MM.1S (cell line): Measurements from ENCODE around the gene SLIT2.

ENCODE experiments used
- DNase-seq: peaks from one replicate; pipeline ENCODE4 v3.0.0-alpha.2; 2015
- H2AFZ ChIP-seq: fragments of 300-600 bp; sonication (generic); 2 replicates; pipeline ENCODE4 v1.6.0; 2016; ENCODE audit warnings: antibody characterized with exemption, low read length
- H3F3A ChIP-seq: fragments of 300-600 bp; sonication (generic); 2 replicates; pipeline ENCODE4 v1.6.1; 2016; ENCODE audit warnings: mild to moderate bottlenecking, antibody characterized with exemption, low read length, moderate library complexity, mixed read lengths; ENCODE audit not compliant: insufficient read depth
- H3K27ac ChIP-seq: fragments of 300-600 bp; sonication (generic); 2 replicates; pipeline ENCODE4 v1.5.1; 2016; ENCODE audit warnings: mild to moderate bottlenecking, low read length
- H3K27me3 ChIP-seq: fragments of 300-600 bp; sonication (generic); replicated peaks from 2 replicates; pipeline ENCODE4 v1.6.0; 2016; ENCODE audit warnings: low read length; ENCODE audit not compliant: insufficient read depth
- H3K36me3 ChIP-seq: fragments of 300-600 bp; sonication (generic); replicated peaks from 2 replicates; pipeline ENCODE4 v1.6.1; 2016; ENCODE audit warnings: mild to moderate bottlenecking, low read length, mixed read lengths; ENCODE audit not compliant: insufficient read depth
- H3K4me1 ChIP-seq: fragments of 300-600 bp; sonication (generic); 2 replicates; pipeline ENCODE4 v1.6.1; 2016; ENCODE audit warnings: low read length, mixed read lengths
- H3K4me2 ChIP-seq: fragments of 300-600 bp; sonication (generic); 2 replicates; pipeline ENCODE4 v1.6.0; 2016; ENCODE audit warnings: low read depth, low read length
- H3K4me3 ChIP-seq: fragments of 300-600 bp; sonication (generic); 2 replicates; pipeline ENCODE4 v1.5.1; 2016; ENCODE audit warnings: low read length, mixed read lengths
- H3K79me2 ChIP-seq: fragments of 300-600 bp; sonication (generic); 2 replicates; pipeline ENCODE4 v1.6.1; 2016; ENCODE audit warnings: mixed run types, low read length, mixed read lengths
- H3K9ac ChIP-seq: fragments of 300-600 bp; sonication (generic); 2 replicates; pipeline ENCODE4 v1.6.1; 2016; ENCODE audit warnings: low read length, mixed read lengths
- H3K9me2 ChIP-seq: fragments of 300-600 bp; sonication (generic); replicated peaks from 2 replicates; pipeline ENCODE4 v1.6.1; 2016; ENCODE audit warnings: mild to moderate bottlenecking, low read length, mixed read lengths; ENCODE audit not compliant: insufficient read depth
- H3K9me3 ChIP-seq: fragments of 300-600 bp; sonication (generic); replicated peaks from 2 replicates; pipeline ENCODE4 v1.6.1; 2016; ENCODE audit warnings: mild to moderate bottlenecking, low read length, mixed read lengths; ENCODE audit not compliant: insufficient read depth
- H4K20me1 ChIP-seq: fragments of 300-600 bp; sonication (generic); 2 replicates; pipeline ENCODE4 v1.6.1; 2016; ENCODE audit warnings: mild to moderate bottlenecking, low read length, moderate library complexity, mixed read lengths; ENCODE audit not compliant: insufficient read depth
- EZH2 ChIP-seq: fragments of 300-600 bp; sonication (generic); optimal IDR thresholded peaks from 2 replicates; pipeline ENCODE3; 2017; ENCODE audit warnings: low read depth, mild to moderate bottlenecking, antibody characterized with exemption, low read length, mixed read lengths
- EZH2phosphoT487 ChIP-seq: fragments of 300-600 bp; sonication (generic); IDR thresholded peaks from 2 replicates; pipeline ENCODE4 v1.6.1; 2018; ENCODE audit warnings: antibody characterized with exemption, low read length
- TF ChIP-seq, protein P1 (sequence below): fragments of 300-600 bp; sonication (generic); IDR thresholded peaks from 2 replicates; pipeline ENCODE4 v1.5.1; 2016; ENCODE audit warnings: antibody characterized with exemption, low read length, mixed read lengths

SLIT2 gene, protein sequence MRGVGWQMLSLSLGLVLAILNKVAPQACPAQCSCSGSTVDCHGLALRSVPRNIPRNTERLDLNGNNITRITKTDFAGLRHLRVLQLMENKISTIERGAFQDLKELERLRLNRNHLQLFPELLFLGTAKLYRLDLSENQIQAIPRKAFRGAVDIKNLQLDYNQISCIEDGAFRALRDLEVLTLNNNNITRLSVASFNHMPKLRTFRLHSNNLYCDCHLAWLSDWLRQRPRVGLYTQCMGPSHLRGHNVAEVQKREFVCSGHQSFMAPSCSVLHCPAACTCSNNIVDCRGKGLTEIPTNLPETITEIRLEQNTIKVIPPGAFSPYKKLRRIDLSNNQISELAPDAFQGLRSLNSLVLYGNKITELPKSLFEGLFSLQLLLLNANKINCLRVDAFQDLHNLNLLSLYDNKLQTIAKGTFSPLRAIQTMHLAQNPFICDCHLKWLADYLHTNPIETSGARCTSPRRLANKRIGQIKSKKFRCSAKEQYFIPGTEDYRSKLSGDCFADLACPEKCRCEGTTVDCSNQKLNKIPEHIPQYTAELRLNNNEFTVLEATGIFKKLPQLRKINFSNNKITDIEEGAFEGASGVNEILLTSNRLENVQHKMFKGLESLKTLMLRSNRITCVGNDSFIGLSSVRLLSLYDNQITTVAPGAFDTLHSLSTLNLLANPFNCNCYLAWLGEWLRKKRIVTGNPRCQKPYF (N-terminal part only)

DNA sequence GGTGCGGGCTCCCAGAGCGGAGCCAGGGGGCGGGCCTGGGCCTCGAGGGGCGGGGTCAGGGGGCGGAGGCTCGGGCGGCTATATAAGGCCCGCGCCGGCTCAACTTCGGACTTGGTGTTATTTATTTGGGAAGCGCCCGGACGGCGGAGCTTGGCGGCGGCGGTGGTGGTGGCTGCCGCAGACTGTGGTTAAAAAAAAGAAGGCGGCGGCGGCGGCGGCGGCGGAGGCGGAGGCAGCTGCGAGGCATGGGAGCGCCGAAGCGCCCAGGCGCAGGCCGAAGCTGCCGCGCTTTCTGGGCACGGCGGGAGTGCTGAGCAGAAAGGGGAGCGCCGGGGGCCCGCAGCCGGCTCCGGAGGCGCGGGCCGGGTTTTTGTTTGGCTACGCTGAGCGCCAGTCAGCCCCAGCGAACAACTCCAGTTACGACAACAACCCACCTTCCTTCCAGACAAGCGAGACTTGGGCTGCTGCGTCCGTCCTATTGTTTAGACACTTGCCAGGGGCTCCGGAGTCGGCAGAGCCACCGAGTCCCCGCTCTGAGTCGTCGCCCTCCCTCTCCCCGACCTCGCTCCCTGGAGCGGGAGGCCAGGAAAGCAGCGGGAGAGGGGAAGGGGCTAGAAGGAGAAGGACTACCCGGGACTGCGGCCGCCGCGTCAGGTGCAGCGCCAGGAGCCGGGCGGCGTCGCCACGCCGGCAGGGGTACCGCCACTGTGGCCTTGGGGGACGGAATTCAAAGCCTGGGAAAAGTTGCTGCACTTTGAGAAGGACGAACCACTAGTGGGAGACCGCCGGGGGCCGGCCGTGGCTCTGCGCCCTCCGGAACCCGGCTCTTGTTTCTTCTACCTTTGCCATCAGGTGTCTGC is at the start of gene SLIT2:
TSS of gene SLIT2 (plus strand) at position 110 of the 860 bp plus-strand sequence. CDS start 1,911 bp downstream, outside the sequence.
- Histone ChIP-seq H3K9me2 (no peaks in the 10 kb centered on the region), H3K79me2 (no peaks in the 10 kb centered on the region), H3K9me3 (no peaks in the 10 kb centered on the region), H4K20me1 (no peaks in the 10 kb centered on the region), H3F3A (no peaks in the 10 kb centered on the region; the same call in 1 of the 2 replicates), H3K9ac (peak within 1 kb of the TSS; percentile 43; the same call in 1 of the 2 replicates), H3K36me3 (no peaks in the 10 kb centered on the region), H2AFZ (peak within 1 kb of the TSS; percentile 98), H3K27ac (no peak within 1 kb of the TSS), H3K4me2 (peak within 1 kb of the TSS; percentile 100), H3K27me3 (peaks cover 11% of the 10 kb centered on the region; the same call in 1 of the 2 replicates), H3K4me1 (no peaks in the 10 kb centered on the region; the same call in 1 of the 2 replicates), H3K4me3 (peak within 1 kb of the TSS; percentile 76)
- DNase-seq: peak; percentile 87
- TF ChIP-seq EZH2phosphoT487: no peak
- TF ChIP-seq, protein P1, sequence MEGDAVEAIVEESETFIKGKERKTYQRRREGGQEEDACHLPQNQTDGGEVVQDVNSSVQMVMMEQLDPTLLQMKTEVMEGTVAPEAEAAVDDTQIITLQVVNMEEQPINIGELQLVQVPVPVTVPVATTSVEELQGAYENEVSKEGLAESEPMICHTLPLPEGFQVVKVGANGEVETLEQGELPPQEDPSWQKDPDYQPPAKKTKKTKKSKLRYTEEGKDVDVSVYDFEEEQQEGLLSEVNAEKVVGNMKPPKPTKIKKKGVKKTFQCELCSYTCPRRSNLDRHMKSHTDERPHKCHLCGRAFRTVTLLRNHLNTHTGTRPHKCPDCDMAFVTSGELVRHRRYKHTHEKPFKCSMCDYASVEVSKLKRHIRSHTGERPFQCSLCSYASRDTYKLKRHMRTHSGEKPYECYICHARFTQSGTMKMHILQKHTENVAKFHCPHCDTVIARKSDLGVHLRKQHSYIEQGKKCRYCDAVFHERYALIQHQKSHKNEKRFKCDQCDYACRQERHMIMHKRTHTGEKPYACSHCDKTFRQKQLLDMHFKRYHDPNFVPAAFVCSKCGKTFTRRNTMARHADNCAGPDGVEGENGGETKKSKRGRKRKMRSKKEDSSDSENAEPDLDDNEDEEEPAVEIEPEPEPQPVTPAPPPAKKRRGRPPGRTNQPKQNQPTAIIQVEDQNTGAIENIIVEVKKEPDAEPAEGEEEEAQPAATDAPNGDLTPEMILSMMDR: no peak

DNA sequence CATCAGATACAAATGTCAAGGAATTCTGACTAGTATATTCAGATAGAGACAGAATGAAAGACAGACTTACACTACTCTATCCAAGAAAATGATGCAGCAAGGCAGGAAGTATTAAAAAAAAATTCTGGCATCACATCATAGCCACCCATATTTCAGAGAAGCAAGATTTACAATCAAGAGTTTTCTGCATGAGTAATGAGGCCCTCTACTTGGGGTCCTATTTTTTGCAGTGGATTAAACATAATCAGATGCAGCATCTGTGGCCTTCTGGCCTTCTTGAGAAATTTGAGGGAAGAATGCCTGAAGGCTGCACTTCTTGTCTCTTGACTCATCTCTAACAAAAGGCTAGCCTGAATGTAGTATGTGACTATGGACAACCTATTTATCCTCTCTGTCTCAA is 48.2 kb upstream of the SLIT2 start:
- Histone ChIP-seq H3K9ac (no peak overlapping the region), H3K27me3 (no peaks in the 10 kb centered on the region), H3K9me2 (no peaks in the 10 kb centered on the region), H3F3A (no peaks in the 10 kb centered on the region), H4K20me1 (no peaks in the 10 kb centered on the region), H3K4me1 (peaks cover 13% of the 10 kb centered on the region), H3K36me3 (no peaks in the 10 kb centered on the region), H3K9me3 (no peaks in the 10 kb centered on the region), H3K27ac (no peak overlapping the region), H2AFZ (no peak overlapping the region), H3K4me3 (no peak overlapping the region), H3K79me2 (no peaks in the 10 kb centered on the region), H3K4me2 (no peak overlapping the region)
- no peak for DNase-seq
- TF ChIP-seq EZH2phosphoT487 (no peak), EZH2 (no peak)
- TF ChIP-seq, protein P1: no peak

DNA sequence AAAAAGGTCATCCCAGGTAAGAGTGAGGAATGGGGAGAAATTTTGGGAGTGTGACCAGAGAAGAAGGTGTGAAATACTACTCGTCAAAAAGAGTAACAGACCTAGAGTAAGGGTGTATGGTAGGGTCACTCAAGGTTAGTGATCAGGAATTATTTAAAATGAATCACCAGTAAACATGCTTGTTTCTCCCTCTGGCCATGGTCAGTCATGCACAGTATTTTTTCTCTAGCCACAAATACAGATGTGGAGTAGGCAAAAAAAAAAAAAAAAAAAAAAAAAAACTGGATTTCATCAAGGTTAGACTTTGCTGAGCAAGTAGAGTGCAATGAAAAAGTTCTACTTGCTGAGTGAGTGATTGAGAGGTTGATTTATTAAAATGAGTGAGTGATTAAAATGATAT is 34.2 kb upstream of the SLIT2 start:
- no peak for DNase-seq
- TF ChIP-seq EZH2phosphoT487 (no peak), EZH2 (no peak)
- TF ChIP-seq, protein P1: no peak
- Histone ChIP-seq H3F3A (no peaks in the 10 kb centered on the region), H3K4me2 (no peak overlapping the region), H2AFZ (no peak overlapping the region), H3K36me3 (no peaks in the 10 kb centered on the region), H3K9ac (no peak overlapping the region), H3K27ac (no peak overlapping the region), H3K4me1 (no peaks in the 10 kb centered on the region), H4K20me1 (no peaks in the 10 kb centered on the region), H3K79me2 (no peaks in the 10 kb centered on the region), H3K9me3 (no peaks in the 10 kb centered on the region), H3K9me2 (no peaks in the 10 kb centered on the region), H3K27me3 (no peaks in the 10 kb centered on the region), H3K4me3 (no peak overlapping the region)
